ENCODE results near the gene OR6N2. TPM values are rescaled to one million over a fixed set of nuclear protein-coding genes. Genes with fewer than 3 reads are reported as not detected.

Gene OR6N2
- not detected for total RNA-seq

- H3K27me3 ChIP-seq (ENCODE audit: control insufficient read depth in 3 of 3, insufficient read depth in 3 of 3, low read length in 3 of 3) = no peaks in the 10 kb centered on the region
- no peak within 1 kb of the TSS for H3K27ac ChIP-seq (ENCODE audit: low read depth, low read length)
- H3K4me1 ChIP-seq (ENCODE audit: control insufficient read depth in 3 of 3, insufficient read depth in 3 of 3, low read length in 3 of 3) = no peaks in the 10 kb centered on the region
- H3K4me3 ChIP-seq (ENCODE audit: low read length in 3 of 3) = no peak within 1 kb of the TSS
- H3K9ac ChIP-seq (ENCODE audit: low read depth in 1 of 3, low read length in 3 of 3) = no peak within 1 kb of the TSS
- H3K36me3 ChIP-seq (ENCODE audit: control insufficient read depth in 3 of 3, insufficient read depth in 3 of 3, low read length in 3 of 3) = no peaks in the 10 kb centered on the region
- H3K9me3 ChIP-seq (ENCODE audit: control insufficient read depth in 3 of 3, low read length in 3 of 3) = no peaks in the 10 kb centered on the region
Measured at GRCh38 chr1:158781104-158781503, at the start of gene OR6N2. Gene OR6N2, minus strand, starts transcription at chr1:158781204. Its CDS starts 3,569 bp downstream, at chr1:158777635.

GRCh38 chr1:158830074-158830677 is 49.2 kb upstream of the OR6N2 start:
- Histone ChIP-seq H3K27ac (ENCODE audit: low read depth, low read length) (no peak overlapping the region), H3K36me3 (ENCODE audit: control insufficient read depth in 3 of 3, insufficient read depth in 3 of 3, low read length in 3 of 3) (no peaks in the 10 kb centered on the region), H3K9me3 (ENCODE audit: control insufficient read depth in 3 of 3, low read length in 3 of 3) (no peaks in the 10 kb centered on the region)

GRCh38 chr1:158821723-158822122 is 40.7 kb upstream of the OR6N2 start:
- no peaks in the 10 kb centered on the region for H3K4me1 ChIP-seq (ENCODE audit: control insufficient read depth in 3 of 3, insufficient read depth in 3 of 3, low read length in 3 of 3)
- H3K27me3 ChIP-seq (ENCODE audit: control insufficient read depth in 3 of 3, insufficient read depth in 3 of 3, low read length in 3 of 3) = no peaks in the 10 kb centered on the region
- H3K27ac ChIP-seq (ENCODE audit: low read depth, low read length) = no peak overlapping the region
- H3K4me3 ChIP-seq (ENCODE audit: low read length in 3 of 3) = no peak overlapping the region
- H3K9ac ChIP-seq (ENCODE audit: low read depth in 1 of 3, low read length in 3 of 3) = no peak overlapping the region
- no peaks in the 10 kb centered on the region for H3K36me3 ChIP-seq (ENCODE audit: control insufficient read depth in 3 of 3, insufficient read depth in 3 of 3, low read length in 3 of 3)
- H3K9me3 ChIP-seq (ENCODE audit: control insufficient read depth in 3 of 3, low read length in 3 of 3) = no peaks in the 10 kb centered on the region

More at GRCh38 chr1:158830074-158830677, 49.2 kb upstream of the OR6N2 start:
- peaks cover 0 to 2% (median 0%) of the 10 kb centered on the region in 3 donors for H3K4me1 ChIP-seq (ENCODE audit: control insufficient read depth in 3 of 3, insufficient read depth in 3 of 3, low read length in 3 of 3)
- no peak overlapping the region for H3K4me3 ChIP-seq (ENCODE audit: low read length in 3 of 3)
- no peak overlapping the region for H3K9ac ChIP-seq (ENCODE audit: low read depth in 1 of 3, low read length in 3 of 3)
- no peaks in the 10 kb centered on the region for H3K27me3 ChIP-seq (ENCODE audit: control insufficient read depth in 3 of 3, insufficient read depth in 3 of 3, low read length in 3 of 3)

GRCh38 chr1:158819461-158820443 is 38.7 kb upstream of the OR6N2 start:
- H3K4me1 ChIP-seq (ENCODE audit: control insufficient read depth in 3 of 3, insufficient read depth in 3 of 3, low read length in 3 of 3) = no peaks in the 10 kb centered on the region
- no peak overlapping the region for H3K27ac ChIP-seq (ENCODE audit: low read depth, low read length)
- no peak overlapping the region for H3K4me3 ChIP-seq (ENCODE audit: low read length in 3 of 3)
- H3K36me3 ChIP-seq (ENCODE audit: control insufficient read depth in 3 of 3, insufficient read depth in 3 of 3, low read length in 3 of 3) = no peaks in the 10 kb centered on the region
- H3K9me3 ChIP-seq (ENCODE audit: control insufficient read depth in 3 of 3, low read length in 3 of 3) = no peaks in the 10 kb centered on the region
- no peak overlapping the region for H3K9ac ChIP-seq (ENCODE audit: low read depth in 1 of 3, low read length in 3 of 3)
- H3K27me3 ChIP-seq (ENCODE audit: control insufficient read depth in 3 of 3, insufficient read depth in 3 of 3, low read length in 3 of 3) = no peaks in the 10 kb centered on the region

GRCh38 chr1:158818975-158819431 is 38.0 kb upstream of the OR6N2 start:
- no peak overlapping the region for H3K27ac ChIP-seq (ENCODE audit: low read depth, low read length)
- no peaks in the 10 kb centered on the region for H3K36me3 ChIP-seq (ENCODE audit: control insufficient read depth in 3 of 3, insufficient read depth in 3 of 3, low read length in 3 of 3)
- H3K27me3 ChIP-seq (ENCODE audit: control insufficient read depth in 3 of 3, insufficient read depth in 3 of 3, low read length in 3 of 3) = no peaks in the 10 kb centered on the region
- H3K9me3 ChIP-seq (ENCODE audit: control insufficient read depth in 3 of 3, low read length in 3 of 3) = no peaks in the 10 kb centered on the region
- H3K4me3 ChIP-seq (ENCODE audit: low read length in 3 of 3) = no peak overlapping the region
- no peak overlapping the region for H3K9ac ChIP-seq (ENCODE audit: low read depth in 1 of 3, low read length in 3 of 3)
- H3K4me1 ChIP-seq (ENCODE audit: control insufficient read depth in 3 of 3, insufficient read depth in 3 of 3, low read length in 3 of 3) = no peaks in the 10 kb centered on the region

DNA sequence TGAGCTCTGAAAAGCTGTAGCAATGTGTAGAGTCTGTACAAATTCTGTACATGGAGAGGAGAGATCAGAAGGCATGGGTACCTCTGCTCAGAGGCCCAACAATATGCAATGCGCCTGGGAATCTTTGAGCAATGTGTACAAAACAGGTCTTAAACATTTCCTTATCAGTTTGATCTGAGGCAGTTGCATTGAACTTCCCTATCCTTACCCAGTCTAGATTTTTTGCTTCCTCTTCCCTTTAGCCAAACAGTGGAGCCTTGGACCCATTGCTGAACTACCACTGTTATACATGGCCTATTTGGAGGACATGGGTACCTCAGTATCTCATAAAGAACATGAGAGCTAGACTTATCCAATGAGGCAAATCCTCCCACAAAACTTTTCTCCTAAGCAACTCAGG is 37.6 kb upstream of the OR6N2 start:
- Histone ChIP-seq H3K9ac (ENCODE audit: low read depth in 1 of 3, low read length in 3 of 3) (no peak overlapping the region), H3K27ac (ENCODE audit: low read depth, low read length) (no peak overlapping the region), H3K9me3 (ENCODE audit: control insufficient read depth in 3 of 3, low read length in 3 of 3) (no peaks in the 10 kb centered on the region), H3K36me3 (ENCODE audit: control insufficient read depth in 3 of 3, insufficient read depth in 3 of 3, low read length in 3 of 3) (no peaks in the 10 kb centered on the region), H3K27me3 (ENCODE audit: control insufficient read depth in 3 of 3, insufficient read depth in 3 of 3, low read length in 3 of 3) (no peaks in the 10 kb centered on the region), H3K4me3 (ENCODE audit: low read length in 3 of 3) (no peak overlapping the region), H3K4me1 (ENCODE audit: control insufficient read depth in 3 of 3, insufficient read depth in 3 of 3, low read length in 3 of 3) (no peaks in the 10 kb centered on the region)

DNA sequence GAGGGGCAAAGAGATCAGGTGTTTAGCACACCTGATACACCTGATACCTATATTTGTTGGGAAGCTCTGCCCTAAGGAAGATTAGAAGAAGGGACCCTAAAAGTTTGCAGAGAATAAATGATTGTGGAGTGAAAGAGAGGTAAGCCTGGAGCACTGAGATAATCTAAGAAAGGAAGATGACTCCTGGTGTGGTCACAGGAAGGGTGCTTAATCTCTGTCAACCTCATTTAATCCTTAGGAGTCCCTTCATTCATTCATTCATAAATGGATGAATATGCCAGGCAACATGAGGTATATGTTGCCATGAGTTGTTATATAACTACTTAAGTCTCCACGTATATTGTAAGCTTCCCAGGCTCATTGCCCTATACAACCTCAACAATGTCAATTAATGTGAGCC is 34.0 kb upstream of the OR6N2 start:
- Histone ChIP-seq H3K27me3 (ENCODE audit: control insufficient read depth in 3 of 3, insufficient read depth in 3 of 3, low read length in 3 of 3) (no peaks in the 10 kb centered on the region), H3K9ac (ENCODE audit: low read depth in 1 of 3, low read length in 3 of 3) (no peak overlapping the region), H3K27ac (ENCODE audit: low read depth, low read length) (no peak overlapping the region), H3K9me3 (ENCODE audit: control insufficient read depth in 3 of 3, low read length in 3 of 3) (no peaks in the 10 kb centered on the region), H3K4me1 (ENCODE audit: control insufficient read depth in 3 of 3, insufficient read depth in 3 of 3, low read length in 3 of 3) (no peaks in the 10 kb centered on the region), H3K36me3 (ENCODE audit: control insufficient read depth in 3 of 3, insufficient read depth in 3 of 3, low read length in 3 of 3) (no peaks in the 10 kb centered on the region), H3K4me3 (ENCODE audit: low read length in 3 of 3) (no peak overlapping the region)

GRCh38 chr1:158813164-158813563 is 32.2 kb upstream of the OR6N2 start:
- H3K27ac ChIP-seq (ENCODE audit: low read depth, low read length) = no peak overlapping the region
- no peaks in the 10 kb centered on the region for H3K27me3 ChIP-seq (ENCODE audit: control insufficient read depth in 3 of 3, insufficient read depth in 3 of 3, low read length in 3 of 3)
- H3K9me3 ChIP-seq (ENCODE audit: control insufficient read depth in 3 of 3, low read length in 3 of 3) = no peaks in the 10 kb centered on the region
- H3K4me3 ChIP-seq (ENCODE audit: low read length in 3 of 3) = no peak overlapping the region
- H3K4me1 ChIP-seq (ENCODE audit: control insufficient read depth in 3 of 3, insufficient read depth in 3 of 3, low read length in 3 of 3) = peaks cover 0 to 6% (median 0%) of the 10 kb centered on the region in 3 donors
- no peaks in the 10 kb centered on the region for H3K36me3 ChIP-seq (ENCODE audit: control insufficient read depth in 3 of 3, insufficient read depth in 3 of 3, low read length in 3 of 3)
- no peak overlapping the region for H3K9ac ChIP-seq (ENCODE audit: low read depth in 1 of 3, low read length in 3 of 3)

DNA sequence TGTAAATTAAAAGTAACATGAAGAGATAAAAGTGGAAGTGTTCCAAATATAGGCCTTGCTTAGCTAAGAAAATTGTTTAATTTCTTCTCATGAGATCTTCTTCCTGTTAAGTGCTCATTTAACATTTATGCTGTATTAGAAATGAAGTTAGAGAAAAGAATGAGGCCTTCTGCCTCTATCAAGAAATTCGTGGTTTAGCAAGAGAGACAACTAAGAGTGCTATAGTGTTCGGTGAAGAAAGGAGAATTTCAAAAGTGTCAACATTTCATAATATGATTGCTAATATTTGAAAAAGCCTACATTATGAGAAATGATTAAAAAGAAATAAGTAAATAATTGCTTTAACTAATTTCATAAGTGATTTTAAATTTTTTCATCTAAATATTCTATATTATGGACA is 31.3 kb upstream of the OR6N2 start:
- H3K4me1 ChIP-seq (ENCODE audit: control insufficient read depth in 3 of 3, insufficient read depth in 3 of 3, low read length in 3 of 3) = peaks cover 0 to 6% (median 0%) of the 10 kb centered on the region in 3 donors
- H3K9ac ChIP-seq (ENCODE audit: low read depth in 1 of 3, low read length in 3 of 3) = no peak overlapping the region
- no peaks in the 10 kb centered on the region for H3K9me3 ChIP-seq (ENCODE audit: control insufficient read depth in 3 of 3, low read length in 3 of 3)
- H3K36me3 ChIP-seq (ENCODE audit: control insufficient read depth in 3 of 3, insufficient read depth in 3 of 3, low read length in 3 of 3) = no peaks in the 10 kb centered on the region
- H3K27me3 ChIP-seq (ENCODE audit: control insufficient read depth in 3 of 3, insufficient read depth in 3 of 3, low read length in 3 of 3) = no peaks in the 10 kb centered on the region
- H3K4me3 ChIP-seq (ENCODE audit: low read length in 3 of 3) = no peak overlapping the region
- H3K27ac ChIP-seq (ENCODE audit: low read depth, low read length) = no peak overlapping the region

- no peak overlapping the region for H3K27ac ChIP-seq (ENCODE audit: low read depth, low read length)
Measured at GRCh38 chr1:158810311-158810710, 29.3 kb upstream of the OR6N2 start.

More at GRCh38 chr1:158810311-158810710, 29.3 kb upstream of the OR6N2 start:
- Histone ChIP-seq H3K4me1 (ENCODE audit: control insufficient read depth in 3 of 3, insufficient read depth in 3 of 3, low read length in 3 of 3) (peaks cover 0 to 6% (median 0%) of the 10 kb centered on the region in 3 donors), H3K9ac (ENCODE audit: low read depth in 1 of 3, low read length in 3 of 3) (no peak overlapping the region), H3K27me3 (ENCODE audit: control insufficient read depth in 3 of 3, insufficient read depth in 3 of 3, low read length in 3 of 3) (no peaks in the 10 kb centered on the region), H3K36me3 (ENCODE audit: control insufficient read depth in 3 of 3, insufficient read depth in 3 of 3, low read length in 3 of 3) (no peaks in the 10 kb centered on the region), H3K9me3 (ENCODE audit: control insufficient read depth in 3 of 3, low read length in 3 of 3) (no peaks in the 10 kb centered on the region), H3K4me3 (ENCODE audit: low read length in 3 of 3) (no peak overlapping the region)
